ENCODE data around the gene UBE3C. TPM values are rescaled to one million over a fixed set of nuclear protein-coding genes. Genes with fewer than 3 reads are reported as not detected.
A peak's percentile ranks its signal among the peaks of the same experiment; 100 is the strongest.
"Not testable (repeated sequence)": the region's sequence is repeated elsewhere in the genome, so short reads cannot be mapped to it uniquely, and the experiment has no call there.

Gene UBE3C
- total RNA-seq, 6 donors from 2014 or later = 43.7 to 85.9 (median 69.3) TPM

GRCh38 chr7:157250605-157251228, 112.0 kb downstream of the UBE3C start:
- 45% methylated on average over 9 of the region's 9 CpGs for WGBS, 2 donors
- H3K27me3 ChIP-seq = no peaks in the 10 kb centered on the region
- no peaks in the 10 kb centered on the region for H3K9me3 ChIP-seq
- peak; percentile 63 to 78 for ATAC-seq (ENCODE audit: low FRiP score in 2 of 2)
- no peak overlapping the region for H3K4me3 ChIP-seq
- H3K36me3 ChIP-seq = peaks cover 10 to 61% (median 31%) of the 10 kb centered on the region in 4 donors
- H3K27ac ChIP-seq = no peak overlapping the region
- TF ChIP-seq, protein P1, sequence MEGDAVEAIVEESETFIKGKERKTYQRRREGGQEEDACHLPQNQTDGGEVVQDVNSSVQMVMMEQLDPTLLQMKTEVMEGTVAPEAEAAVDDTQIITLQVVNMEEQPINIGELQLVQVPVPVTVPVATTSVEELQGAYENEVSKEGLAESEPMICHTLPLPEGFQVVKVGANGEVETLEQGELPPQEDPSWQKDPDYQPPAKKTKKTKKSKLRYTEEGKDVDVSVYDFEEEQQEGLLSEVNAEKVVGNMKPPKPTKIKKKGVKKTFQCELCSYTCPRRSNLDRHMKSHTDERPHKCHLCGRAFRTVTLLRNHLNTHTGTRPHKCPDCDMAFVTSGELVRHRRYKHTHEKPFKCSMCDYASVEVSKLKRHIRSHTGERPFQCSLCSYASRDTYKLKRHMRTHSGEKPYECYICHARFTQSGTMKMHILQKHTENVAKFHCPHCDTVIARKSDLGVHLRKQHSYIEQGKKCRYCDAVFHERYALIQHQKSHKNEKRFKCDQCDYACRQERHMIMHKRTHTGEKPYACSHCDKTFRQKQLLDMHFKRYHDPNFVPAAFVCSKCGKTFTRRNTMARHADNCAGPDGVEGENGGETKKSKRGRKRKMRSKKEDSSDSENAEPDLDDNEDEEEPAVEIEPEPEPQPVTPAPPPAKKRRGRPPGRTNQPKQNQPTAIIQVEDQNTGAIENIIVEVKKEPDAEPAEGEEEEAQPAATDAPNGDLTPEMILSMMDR (IDR thresholded peaks at IDR 0.05) = peak in 5 of 6 experiments; percentile 43 to 59 (median 56)
- TF ChIP-seq POLR2AphosphoS5 (IDR thresholded peaks at IDR 0.05) = no peak
- H3K4me1 ChIP-seq = no peaks in the 10 kb centered on the region
- no peak for DNase-seq

DNA sequence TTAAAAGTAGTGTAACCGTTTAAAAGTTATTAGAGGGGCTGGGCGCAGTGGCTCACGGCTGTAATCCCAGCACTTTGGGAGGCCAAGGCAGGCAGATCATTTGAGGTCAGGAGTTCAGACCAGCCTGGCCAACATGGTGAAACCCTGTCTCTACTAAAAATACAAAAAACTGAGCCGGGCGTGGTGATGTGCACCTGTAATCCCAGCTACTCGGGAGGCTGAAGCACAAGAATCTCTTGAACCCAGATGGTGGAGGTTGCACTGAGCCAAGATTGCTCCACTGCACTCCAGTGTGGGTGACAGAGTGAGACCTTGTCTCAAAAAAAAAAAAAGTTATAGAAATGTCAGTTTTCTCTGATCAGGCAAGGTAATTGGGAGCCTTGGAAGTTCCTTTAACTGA, 113.1 kb downstream of the UBE3C start:
- H3K9me3 ChIP-seq; ATAC-seq (ENCODE audit: low FRiP score in 2 of 2); H3K4me3 ChIP-seq; H3K4me1 ChIP-seq; H3K27me3 ChIP-seq; H3K27ac ChIP-seq; DNase-seq: not testable (repeated sequence)
- peaks cover 10 to 72% (median 41%) of the 10 kb centered on the region in 4 donors for H3K36me3 ChIP-seq
- 92 to 96% methylated on average over 6 of the region's 6 CpGs for WGBS, 2 donors

DNA sequence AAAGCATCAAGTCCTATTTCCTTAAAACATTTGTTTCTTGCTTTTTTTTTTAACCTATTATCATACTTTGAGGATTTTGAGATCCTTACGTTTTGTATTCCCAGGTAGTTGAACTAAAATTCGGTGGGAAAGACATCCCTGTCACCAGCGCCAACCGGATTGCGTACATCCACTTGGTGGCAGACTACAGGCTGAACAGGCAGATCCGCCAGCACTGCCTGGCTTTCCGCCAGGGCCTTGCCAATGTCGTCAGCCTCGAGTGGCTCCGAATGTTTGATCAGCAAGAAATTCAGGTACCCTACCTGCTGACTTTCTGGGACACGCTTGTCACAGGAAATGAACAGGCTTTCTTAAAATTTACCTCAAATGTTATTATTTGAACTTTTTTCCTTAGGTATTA, 115.1 kb downstream of the UBE3C start:
- Histone ChIP-seq H3K9me3 (no peaks in the 10 kb centered on the region), H3K4me3 (no peak overlapping the region), H3K27me3 (no peaks in the 10 kb centered on the region), H3K27ac (no peak overlapping the region), H3K36me3 (peaks cover 7 to 77% (median 45%) of the 10 kb centered on the region in 4 donors), H3K4me1 (no peaks in the 10 kb centered on the region)
- peak; percentile 38 to 78 for ATAC-seq (ENCODE audit: low FRiP score in 2 of 2)
- peak in 1 of 2 donors; percentile 26 for TF ChIP-seq POLR2AphosphoS5 (IDR thresholded peaks at IDR 0.05)
- TF ChIP-seq, protein P1 (IDR thresholded peaks at IDR 0.05) = no peak
- TF ChIP-seq EP300 (IDR thresholded peaks at IDR 0.05) = no peak
- no peak for TF ChIP-seq POLR2A (IDR thresholded peaks at IDR 0.05)
- peak; percentile 90 to 92 for DNase-seq
- 71 to 78% methylated on average over 11 of the region's 11 CpGs for WGBS, 2 donors

DNA sequence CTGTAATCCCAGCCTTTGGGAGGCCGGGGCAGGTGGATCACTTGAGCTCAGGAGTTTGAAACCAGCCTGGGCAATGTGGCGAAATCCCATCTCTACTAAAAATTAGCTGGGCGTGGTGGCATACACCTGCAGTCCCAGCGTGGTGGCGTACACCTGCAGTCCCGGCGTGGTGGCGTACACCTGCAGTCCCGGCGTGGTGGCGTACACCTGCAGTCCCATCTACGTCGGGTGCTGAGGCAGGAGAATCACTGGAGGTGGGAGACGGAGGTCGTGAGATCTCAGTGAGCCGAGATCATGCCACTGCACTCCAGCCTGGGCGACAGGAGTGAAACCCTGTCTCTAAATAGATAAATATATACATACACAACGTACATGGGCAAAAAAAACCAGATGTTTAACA, 116.1 kb downstream of the UBE3C start:
- WGBS, 2 donors = 90 to 95% methylated on average over 9 to 18 of the region's 18 CpGs
- H3K4me1 ChIP-seq; H3K4me3 ChIP-seq; ATAC-seq (ENCODE audit: low FRiP score in 2 of 2); H3K9me3 ChIP-seq; H3K27me3 ChIP-seq: not testable (repeated sequence)
- Histone ChIP-seq H3K36me3 (peaks cover 16 to 77% (median 47%) of the 10 kb centered on the region in 4 donors), H3K27ac (peak overlapping the region in 1 of 4 donors; percentile 14)
- DNase-seq = peak in 1 of 2 donors; percentile 47

DNA sequence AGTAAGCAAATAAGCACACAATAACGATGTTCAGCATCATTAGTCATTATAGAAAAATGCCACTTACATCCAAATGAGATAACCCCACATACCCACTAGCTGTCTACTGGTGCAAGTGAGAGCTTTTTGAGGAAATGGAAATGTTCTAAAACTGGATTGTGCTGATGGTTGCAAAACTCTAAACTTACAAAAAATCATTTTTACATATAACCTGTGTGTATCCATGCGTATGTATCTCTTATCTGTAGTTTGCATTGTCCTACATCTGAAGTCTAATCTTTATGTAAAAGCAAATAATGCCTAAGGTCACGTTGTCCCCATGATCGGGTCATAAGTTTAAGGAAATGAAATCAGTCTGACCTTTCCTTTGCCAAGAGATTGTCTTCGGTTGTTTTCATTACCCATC, 116.5 kb downstream of the UBE3C start:
- peaks cover 16 to 77% (median 47%) of the 10 kb centered on the region in 4 donors for H3K36me3 ChIP-seq

More for the DNA sequence above, 116.5 kb downstream of the UBE3C start:
- H3K4me1 ChIP-seq = no peaks in the 10 kb centered on the region
- ATAC-seq (ENCODE audit: low FRiP score in 2 of 2) = no peak
- 58 to 64% methylated on average over 5 of the region's 5 CpGs for WGBS, 2 donors
- H3K9me3 ChIP-seq = no peaks in the 10 kb centered on the region
- no peak overlapping the region for H3K27ac ChIP-seq
- TF ChIP-seq POLR2A (IDR thresholded peaks at IDR 0.05) = no peak
- TF ChIP-seq EP300 (IDR thresholded peaks at IDR 0.05) = no peak
- no peak for TF ChIP-seq POLR2AphosphoS5 (IDR thresholded peaks at IDR 0.05)
- TF ChIP-seq, protein P1 (IDR thresholded peaks at IDR 0.05) = no peak
- no peak for DNase-seq
- H3K4me3 ChIP-seq = no peak overlapping the region
- H3K27me3 ChIP-seq = no peaks in the 10 kb centered on the region

All from upper lobe of left lung (tissue), 6 donors.